ENCODE data around the gene DNAH8.

DNA sequence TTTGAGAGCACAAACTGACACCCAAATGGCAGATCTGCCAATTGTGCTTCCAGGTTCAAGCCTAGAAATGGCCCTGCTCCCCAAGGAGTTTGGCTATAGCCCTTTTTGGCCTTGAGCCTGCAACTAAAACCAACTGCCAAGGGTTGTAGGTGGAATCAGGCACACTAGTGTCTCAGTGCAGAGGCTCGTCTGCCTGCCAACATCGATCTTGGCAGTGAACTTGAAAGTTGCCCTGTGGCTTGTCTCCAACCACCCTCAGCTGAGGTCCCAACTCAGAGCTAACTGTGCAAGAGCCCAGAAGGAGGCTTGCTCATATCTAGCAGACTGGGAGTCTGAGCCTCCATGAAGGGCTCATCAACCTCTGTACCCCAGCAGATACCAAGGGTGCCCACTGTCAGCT, 240.8 kb downstream of the DNAH8 start:
- TF ChIP-seq, protein P1, sequence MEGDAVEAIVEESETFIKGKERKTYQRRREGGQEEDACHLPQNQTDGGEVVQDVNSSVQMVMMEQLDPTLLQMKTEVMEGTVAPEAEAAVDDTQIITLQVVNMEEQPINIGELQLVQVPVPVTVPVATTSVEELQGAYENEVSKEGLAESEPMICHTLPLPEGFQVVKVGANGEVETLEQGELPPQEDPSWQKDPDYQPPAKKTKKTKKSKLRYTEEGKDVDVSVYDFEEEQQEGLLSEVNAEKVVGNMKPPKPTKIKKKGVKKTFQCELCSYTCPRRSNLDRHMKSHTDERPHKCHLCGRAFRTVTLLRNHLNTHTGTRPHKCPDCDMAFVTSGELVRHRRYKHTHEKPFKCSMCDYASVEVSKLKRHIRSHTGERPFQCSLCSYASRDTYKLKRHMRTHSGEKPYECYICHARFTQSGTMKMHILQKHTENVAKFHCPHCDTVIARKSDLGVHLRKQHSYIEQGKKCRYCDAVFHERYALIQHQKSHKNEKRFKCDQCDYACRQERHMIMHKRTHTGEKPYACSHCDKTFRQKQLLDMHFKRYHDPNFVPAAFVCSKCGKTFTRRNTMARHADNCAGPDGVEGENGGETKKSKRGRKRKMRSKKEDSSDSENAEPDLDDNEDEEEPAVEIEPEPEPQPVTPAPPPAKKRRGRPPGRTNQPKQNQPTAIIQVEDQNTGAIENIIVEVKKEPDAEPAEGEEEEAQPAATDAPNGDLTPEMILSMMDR (conservative IDR thresholded peaks at IDR 0.05), result no peak
- no peak for TF ChIP-seq EZH2 (IDR thresholded peaks at IDR 0.05; ENCODE audit: low read depth)

All from PC-9 (cell line).